ENCODE measurements around the gene SLC39A11. TPM values are rescaled to one million over a fixed set of nuclear protein-coding genes. Genes with fewer than 3 reads are reported as not detected.

The SLC39A11 gene
- total and polyA plus RNA-seq, 2 donors (not counting 1 experiment from before 2014, with no cell fraction given): 12.7 to 27.4 TPM

- Histone ChIP-seq H3K27me3 (ENCODE audit: control insufficient read depth, insufficient read depth, low read length) (no peaks in the 10 kb centered on the region), H3K4me2 (ENCODE audit: extremely low read depth, insufficient read depth, low read length) (no peak overlapping the region)
- no peak for DNase-seq (ENCODE audit: low read depth in 2 of 2)
Observed at GRCh38 chr17:72772331-72772821, 320.1 kb downstream of the SLC39A11 start.

GRCh38 chr17:72771734-72772133 is 320.8 kb downstream of the SLC39A11 start:
- H3K4me2 ChIP-seq (ENCODE audit: extremely low read depth, insufficient read depth, low read length): no peak overlapping the region
- H3K4me3 ChIP-seq (replicated peaks in 1 of 4; ENCODE audit: control extremely low read depth in 1 of 4, insufficient read depth in 1 of 4, low read depth in 3 of 4, low read length in 4 of 4): no peak overlapping the region
- H2AFZ ChIP-seq (ENCODE audit: low read length): no peak overlapping the region
- no peaks in the 10 kb centered on the region for H3K79me2 ChIP-seq (ENCODE audit: control insufficient read depth, insufficient read depth, low read length)
- no peak overlapping the region for H3K27ac ChIP-seq (ENCODE audit: insufficient read depth, low read length)
- no peaks in the 10 kb centered on the region for H3K27me3 ChIP-seq (ENCODE audit: control insufficient read depth, insufficient read depth, low read length)
- no peaks in the 10 kb centered on the region for H4K20me1 ChIP-seq (ENCODE audit: control insufficient read depth, extremely low read depth, insufficient read depth, low read length)
- no peak overlapping the region for H3K9ac ChIP-seq (ENCODE audit: insufficient read depth, low read length)
- H3K36me3 ChIP-seq (ENCODE audit: control insufficient read depth, insufficient read depth, low read length): no peaks in the 10 kb centered on the region
- H3K9me3 ChIP-seq (ENCODE audit: control insufficient read depth, insufficient read depth, low read depth, low read length): no peaks in the 10 kb centered on the region
- DNase-seq (ENCODE audit: low read depth in 2 of 2): no peak
- TF ChIP-seq, protein P1, sequence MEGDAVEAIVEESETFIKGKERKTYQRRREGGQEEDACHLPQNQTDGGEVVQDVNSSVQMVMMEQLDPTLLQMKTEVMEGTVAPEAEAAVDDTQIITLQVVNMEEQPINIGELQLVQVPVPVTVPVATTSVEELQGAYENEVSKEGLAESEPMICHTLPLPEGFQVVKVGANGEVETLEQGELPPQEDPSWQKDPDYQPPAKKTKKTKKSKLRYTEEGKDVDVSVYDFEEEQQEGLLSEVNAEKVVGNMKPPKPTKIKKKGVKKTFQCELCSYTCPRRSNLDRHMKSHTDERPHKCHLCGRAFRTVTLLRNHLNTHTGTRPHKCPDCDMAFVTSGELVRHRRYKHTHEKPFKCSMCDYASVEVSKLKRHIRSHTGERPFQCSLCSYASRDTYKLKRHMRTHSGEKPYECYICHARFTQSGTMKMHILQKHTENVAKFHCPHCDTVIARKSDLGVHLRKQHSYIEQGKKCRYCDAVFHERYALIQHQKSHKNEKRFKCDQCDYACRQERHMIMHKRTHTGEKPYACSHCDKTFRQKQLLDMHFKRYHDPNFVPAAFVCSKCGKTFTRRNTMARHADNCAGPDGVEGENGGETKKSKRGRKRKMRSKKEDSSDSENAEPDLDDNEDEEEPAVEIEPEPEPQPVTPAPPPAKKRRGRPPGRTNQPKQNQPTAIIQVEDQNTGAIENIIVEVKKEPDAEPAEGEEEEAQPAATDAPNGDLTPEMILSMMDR (conservative IDR thresholded peaks at IDR 0.05 in 1 of 2, IDR thresholded peaks at IDR 0.05 in 1 of 2; ENCODE audit: low read depth in 1 of 2, low read length in 2 of 2): no peak
- no peak for TF ChIP-seq EZH2 (IDR thresholded peaks at IDR 0.05; ENCODE audit: low read length, missing control alignments)
- no peaks in the 10 kb centered on the region for H3K4me1 ChIP-seq (ENCODE audit: control insufficient read depth, extremely low read depth, insufficient read depth, low read length)

More at GRCh38 chr17:72772331-72772821, 320.1 kb downstream of the SLC39A11 start:
- no peaks in the 10 kb centered on the region for H3K9me3 ChIP-seq (ENCODE audit: control insufficient read depth, insufficient read depth, low read depth, low read length)
- no peaks in the 10 kb centered on the region for H3K4me1 ChIP-seq (ENCODE audit: control insufficient read depth, extremely low read depth, insufficient read depth, low read length)
- TF ChIP-seq EZH2 (IDR thresholded peaks at IDR 0.05; ENCODE audit: low read length, missing control alignments): no peak
- TF ChIP-seq, protein P1 (conservative IDR thresholded peaks at IDR 0.05 in 1 of 2, IDR thresholded peaks at IDR 0.05 in 1 of 2; ENCODE audit: low read depth in 1 of 2, low read length in 2 of 2): no peak
- no peak overlapping the region for H3K27ac ChIP-seq (ENCODE audit: insufficient read depth, low read length)
- H3K4me3 ChIP-seq (replicated peaks in 1 of 4; ENCODE audit: control extremely low read depth in 1 of 4, insufficient read depth in 1 of 4, low read depth in 3 of 4, low read length in 4 of 4): no peak overlapping the region
- no peaks in the 10 kb centered on the region for H4K20me1 ChIP-seq (ENCODE audit: control insufficient read depth, extremely low read depth, insufficient read depth, low read length)
- H3K36me3 ChIP-seq (ENCODE audit: control insufficient read depth, insufficient read depth, low read length): no peaks in the 10 kb centered on the region
- no peak overlapping the region for H3K9ac ChIP-seq (ENCODE audit: insufficient read depth, low read length)
- no peak overlapping the region for H2AFZ ChIP-seq (ENCODE audit: low read length)
- no peaks in the 10 kb centered on the region for H3K79me2 ChIP-seq (ENCODE audit: control insufficient read depth, insufficient read depth, low read length)

GRCh38 chr17:72766761-72767356 is 325.6 kb downstream of the SLC39A11 start:
- Histone ChIP-seq H3K36me3 (ENCODE audit: control insufficient read depth, insufficient read depth, low read length) (no peaks in the 10 kb centered on the region), H2AFZ (ENCODE audit: low read length) (no peak overlapping the region), H3K4me1 (ENCODE audit: control insufficient read depth, extremely low read depth, insufficient read depth, low read length) (no peaks in the 10 kb centered on the region), H4K20me1 (ENCODE audit: control insufficient read depth, extremely low read depth, insufficient read depth, low read length) (no peaks in the 10 kb centered on the region), H3K9me3 (ENCODE audit: control insufficient read depth, insufficient read depth, low read depth, low read length) (no peaks in the 10 kb centered on the region), H3K27me3 (ENCODE audit: control insufficient read depth, insufficient read depth, low read length) (no peaks in the 10 kb centered on the region), H3K79me2 (ENCODE audit: control insufficient read depth, insufficient read depth, low read length) (no peaks in the 10 kb centered on the region), H3K4me3 (replicated peaks in 1 of 4; ENCODE audit: control extremely low read depth in 1 of 4, insufficient read depth in 1 of 4, low read depth in 3 of 4, low read length in 4 of 4) (no peak overlapping the region), H3K9ac (ENCODE audit: insufficient read depth, low read length) (no peak overlapping the region), H3K4me2 (ENCODE audit: extremely low read depth, insufficient read depth, low read length) (no peak overlapping the region), H3K27ac (ENCODE audit: insufficient read depth, low read length) (no peak overlapping the region)
- peak in 1 of 2 donors; percentile 4 for DNase-seq (ENCODE audit: low read depth in 2 of 2)
- TF ChIP-seq, protein P1 (conservative IDR thresholded peaks at IDR 0.05 in 1 of 2, IDR thresholded peaks at IDR 0.05 in 1 of 2; ENCODE audit: low read depth in 1 of 2, low read length in 2 of 2): no peak
- TF ChIP-seq EZH2 (IDR thresholded peaks at IDR 0.05; ENCODE audit: low read length, missing control alignments): no peak

All from fibroblast of lung (primary cell).